NCI-H82 treated with DMSO at 0.1 percent for 48 hours (cell line): ENCODE measurements around the gene CRHBP.

Experiments used
- DNase-seq: peaks from one replicate; lab custom pipeline; 2025; ENCODE audit not compliant: unreplicated experiment; lab: John Stamatoyannopoulos, UW

Gene CRHBP

GRCh38 chr5:77012601-77013000, 59.8 kb downstream of the CRHBP start:
- no peak for DNase-seq

DNA sequence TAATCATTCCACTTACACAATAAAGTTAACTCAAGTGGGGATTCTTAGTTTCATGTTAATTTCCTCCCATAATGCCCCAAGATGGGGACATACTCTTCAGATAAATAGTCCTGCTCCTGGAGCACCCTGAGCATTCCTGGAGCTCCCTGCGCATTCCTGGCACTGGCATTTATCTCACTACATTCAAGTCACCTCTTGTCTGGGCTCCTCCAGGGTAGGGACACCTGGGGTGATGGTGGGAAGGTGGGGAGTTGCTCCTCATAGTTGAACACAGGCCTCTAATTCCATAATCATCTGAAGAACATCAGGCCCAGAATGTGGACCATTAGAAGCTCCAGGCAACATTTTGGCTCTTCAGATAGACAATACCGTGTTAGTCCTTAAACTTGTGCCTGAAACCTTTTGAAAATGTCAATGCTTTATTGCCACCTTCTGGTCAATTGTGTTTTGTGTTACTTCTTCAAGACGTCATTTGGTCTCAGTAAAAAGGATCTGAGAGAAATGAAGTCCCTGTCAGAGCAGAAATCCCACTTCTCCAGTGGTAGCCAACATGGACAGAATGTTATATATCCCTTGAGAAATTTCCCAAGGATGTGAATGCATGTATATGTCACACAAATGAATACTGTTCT, 63.2 kb downstream of the CRHBP start:
- DNase-seq, result no peak

- no peak for DNase-seq
Measured at GRCh38 chr5:77016962-77017361, 64.1 kb downstream of the CRHBP start.

- no peak for DNase-seq
Measured at GRCh38 chr5:77017668-77018067, 64.8 kb downstream of the CRHBP start.
